HG03575 (cell line): ENCODE data around the gene NLRP3.
"Not testable (repeated sequence)": the region's sequence is repeated elsewhere in the genome, so short reads cannot be mapped to it uniquely, and the experiment has no call there.

ENCODE experiments used
- ATAC-seq: cut with Tn5 transposase; IDR thresholded peaks from one replicate; pipeline ENCODE4 v1.9.1; 2021; ENCODE audit not compliant: unreplicated experiment, insufficient number of reproducible peaks, low FRiP score; ENCODE audit errors: extremely low read depth

The NLRP3 gene

DNA sequence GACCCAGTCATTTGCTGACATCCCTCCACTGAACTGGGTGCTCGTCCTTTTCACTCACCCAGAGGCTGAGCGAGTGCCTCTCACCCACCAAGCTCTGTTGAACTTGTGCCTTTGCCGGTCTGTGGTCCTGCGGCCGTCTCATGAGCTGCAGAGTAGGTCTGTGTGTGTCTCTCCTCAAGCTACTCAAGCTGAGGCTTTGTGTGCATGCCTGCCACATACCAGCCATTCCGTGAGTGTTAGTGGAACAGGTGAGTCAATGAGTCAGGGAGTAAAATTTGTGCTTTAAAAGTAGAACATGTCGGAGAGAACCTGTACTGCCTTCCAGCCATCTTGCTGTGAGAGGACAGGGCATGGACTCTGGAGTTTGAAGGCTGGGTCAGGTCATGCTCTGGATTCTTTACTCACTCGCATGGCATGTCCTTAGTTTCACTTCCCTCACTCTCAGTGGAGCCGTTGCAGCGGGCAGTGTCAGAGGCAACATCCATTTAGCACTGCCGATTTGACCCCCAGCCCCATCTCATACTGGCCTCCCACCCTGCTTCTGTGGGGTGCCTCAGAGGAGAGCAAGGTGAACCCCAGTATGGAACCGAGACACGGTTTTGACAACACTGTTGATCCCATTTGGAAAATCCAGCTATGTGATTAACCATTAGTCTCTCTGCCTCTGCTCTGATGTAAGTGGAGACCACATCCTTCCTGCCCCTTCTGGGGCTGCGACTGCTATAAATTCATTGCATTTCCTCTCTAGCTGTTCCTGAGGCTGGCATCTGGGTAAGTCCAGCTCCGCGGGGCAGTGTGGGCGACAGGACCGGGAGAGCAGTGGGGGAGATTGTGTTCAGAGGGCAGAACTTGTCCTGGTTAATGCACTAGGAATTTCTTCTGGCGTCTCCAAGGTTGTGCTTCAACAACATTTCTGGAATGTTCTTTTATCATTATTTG, at the start of gene NLRP3:
Gene NLRP3, plus strand, starts transcription at position 751 of the 939 bp plus-strand sequence. CDS start 2,628 bp downstream, outside the sequence.
- no peak for ATAC-seq

DNA sequence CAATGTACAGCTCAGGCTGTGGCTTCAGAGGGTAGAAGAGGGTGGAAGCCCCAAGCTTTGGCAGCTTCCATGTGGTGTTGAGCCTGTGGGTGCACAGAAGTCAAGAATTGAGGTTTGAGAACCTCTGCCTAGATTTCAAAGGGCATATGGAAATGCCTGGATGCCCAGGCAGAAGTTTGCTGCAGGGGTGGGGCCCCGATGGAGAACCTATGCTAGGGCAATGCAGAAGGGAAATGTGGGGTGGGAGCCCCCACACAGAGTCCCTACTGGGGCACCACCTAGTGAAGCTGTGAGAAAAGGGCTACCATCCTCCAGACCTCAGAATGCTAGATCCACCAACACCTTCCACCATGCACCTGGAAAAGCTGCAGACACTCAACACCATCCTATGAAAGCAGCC, 49.6 kb upstream of the NLRP3 start:
- not testable (repeated sequence) for ATAC-seq

- ATAC-seq, result no peak
These were observed 48.9 kb upstream of the NLRP3 start for GRCh38 chr1:247366926-247367645.

DNA sequence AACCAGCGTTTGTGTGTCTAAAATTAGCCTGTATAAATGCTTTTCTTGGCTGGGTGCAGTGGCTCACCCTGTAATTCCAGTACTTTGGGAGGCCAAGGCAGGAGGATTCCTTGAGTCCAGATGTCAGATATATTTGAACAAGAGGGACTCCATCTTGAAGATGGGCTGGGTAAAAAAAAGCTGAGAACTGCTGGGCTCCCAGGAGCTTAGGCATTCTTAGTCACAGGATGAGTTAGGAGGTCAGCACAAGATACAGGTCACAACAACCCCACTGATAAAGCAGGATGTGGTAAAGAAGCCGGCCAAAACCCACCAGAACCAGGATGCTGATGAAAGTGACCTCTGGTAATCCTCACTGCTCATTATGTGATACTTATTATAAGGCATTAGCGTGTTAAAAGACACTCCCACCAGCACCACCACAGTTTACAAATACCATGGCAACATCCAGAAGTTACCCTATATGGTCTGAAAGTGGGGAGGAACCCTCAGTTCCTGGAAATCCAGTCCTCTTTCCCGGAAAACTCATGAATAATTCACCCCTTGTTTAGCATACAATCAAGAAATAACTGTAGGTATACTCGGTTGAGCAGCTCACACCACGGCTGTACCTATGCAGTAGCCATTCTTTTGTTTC, 48.1 kb upstream of the NLRP3 start:
- no peak for ATAC-seq

DNA sequence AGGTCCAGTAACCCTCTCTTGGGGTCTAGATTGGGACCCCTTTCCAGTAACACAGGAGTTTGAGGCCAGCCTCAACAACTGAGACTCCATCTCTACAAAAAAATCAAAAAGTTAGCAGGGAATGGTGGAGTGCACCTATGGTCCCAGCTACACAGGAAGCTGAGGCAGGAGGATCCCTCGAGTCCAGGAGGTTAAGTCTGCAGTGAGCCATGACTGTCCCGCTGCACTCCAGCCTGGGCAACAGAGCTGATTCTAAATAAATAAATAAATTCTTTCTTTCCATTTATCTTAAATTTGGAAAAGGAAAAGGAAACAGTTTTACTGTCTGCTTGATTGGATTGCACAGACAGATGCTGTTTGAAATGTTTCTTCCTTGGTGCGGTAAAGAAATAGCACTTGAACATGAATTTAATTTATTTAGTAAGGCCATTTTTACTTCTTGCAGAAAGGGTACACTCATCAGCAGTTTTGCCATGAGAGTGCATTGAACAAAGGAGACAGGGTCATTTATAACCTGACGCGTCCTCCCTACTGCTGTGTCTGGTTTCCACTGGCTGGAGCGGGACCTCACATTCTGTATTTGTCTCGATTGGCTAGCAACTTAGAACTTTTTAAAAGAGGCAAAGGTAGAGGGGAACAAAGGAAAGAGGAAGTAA, 47.4 kb upstream of the NLRP3 start:
- no peak for ATAC-seq

- no peak for ATAC-seq
These were observed 44.9 kb upstream of the NLRP3 start for GRCh38 chr1:247370786-247371732.

DNA sequence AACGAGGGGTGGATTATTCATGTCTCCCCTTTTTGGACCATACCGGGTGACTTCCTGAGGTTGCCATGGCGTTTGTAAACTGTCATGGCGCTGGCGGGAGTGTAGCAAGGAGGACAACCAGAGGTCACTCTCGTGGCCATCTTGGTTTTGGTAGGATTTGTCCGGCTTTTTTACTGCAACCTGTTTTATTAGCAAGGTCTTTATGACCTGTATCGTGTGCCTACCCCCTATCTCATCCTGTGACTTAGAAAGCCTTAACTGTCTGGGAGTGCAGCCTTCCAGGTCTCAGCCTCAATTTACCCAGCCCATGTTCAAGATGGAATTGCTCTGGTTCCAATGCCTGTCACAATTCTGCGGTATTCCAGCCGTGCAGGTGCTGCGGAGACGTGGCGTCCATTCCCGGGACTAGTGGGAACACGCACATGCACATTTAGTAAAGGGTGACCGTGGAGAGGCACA, 44.1 kb upstream of the NLRP3 start:
- no peak for ATAC-seq

- ATAC-seq, result no peak
These were observed 42.2 kb upstream of the NLRP3 start for GRCh38 chr1:247373721-247374141.

DNA sequence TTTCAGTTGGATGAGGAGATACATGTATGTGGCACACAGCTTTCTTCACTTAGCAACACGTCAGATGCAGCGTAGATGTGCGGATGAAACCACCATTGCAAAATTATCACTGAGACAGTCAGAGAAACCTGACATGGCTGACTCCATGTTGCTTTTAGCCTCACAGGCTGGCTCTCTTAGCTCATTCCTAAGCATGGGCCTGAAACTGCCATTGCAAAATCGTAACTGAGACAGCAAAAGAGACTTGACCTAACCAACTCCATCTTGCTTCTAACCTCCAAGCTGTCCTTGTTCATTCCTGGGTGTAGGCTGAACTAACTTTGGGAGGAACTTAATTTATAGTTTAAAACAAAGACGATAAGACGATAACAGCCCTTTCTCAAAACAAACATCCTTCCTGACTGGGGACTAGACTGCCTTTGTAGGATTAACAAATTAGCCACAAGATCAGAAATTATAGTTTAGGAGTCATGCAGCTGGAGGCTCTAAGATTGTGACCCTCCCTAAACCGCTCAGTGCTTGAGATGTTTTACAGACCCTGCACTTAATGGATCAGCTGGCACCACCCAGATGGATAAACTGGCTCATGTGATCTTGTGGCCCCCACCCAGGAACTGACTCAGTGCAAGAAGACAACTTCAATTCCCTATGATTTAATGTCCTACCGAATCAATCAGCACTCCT, 41.2 kb upstream of the NLRP3 start:
- ATAC-seq, result not testable (repeated sequence)

GRCh38 chr1:247375747-247376146, 40.2 kb upstream of the NLRP3 start:
- no peak for ATAC-seq

DNA sequence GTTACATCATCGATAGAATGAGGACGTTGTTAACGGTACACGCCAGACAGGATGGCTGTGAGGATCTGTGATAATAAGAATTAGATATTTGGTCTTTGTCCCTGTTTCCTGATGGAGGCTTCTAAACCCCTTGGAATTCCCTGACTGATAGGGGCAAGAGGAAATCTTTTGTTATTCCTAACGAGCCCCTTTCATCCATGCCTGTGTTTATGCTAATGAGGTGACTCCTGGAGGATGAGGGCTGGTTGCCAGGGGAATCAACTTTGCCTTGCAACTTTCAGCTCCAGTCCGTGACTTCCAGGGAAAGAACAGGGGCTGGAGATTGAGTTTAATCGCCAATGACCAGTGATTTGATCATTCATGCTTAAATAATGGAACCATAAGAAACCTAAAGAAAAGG, 39.3 kb upstream of the NLRP3 start:
- ATAC-seq, result no peak

- ATAC-seq, result not testable (repeated sequence)
These were observed 38.3 kb upstream of the NLRP3 start for GRCh38 chr1:247377656-247378055.

- no peak for ATAC-seq
These were observed 37.5 kb upstream of the NLRP3 start for GRCh38 chr1:247378334-247379073.

DNA sequence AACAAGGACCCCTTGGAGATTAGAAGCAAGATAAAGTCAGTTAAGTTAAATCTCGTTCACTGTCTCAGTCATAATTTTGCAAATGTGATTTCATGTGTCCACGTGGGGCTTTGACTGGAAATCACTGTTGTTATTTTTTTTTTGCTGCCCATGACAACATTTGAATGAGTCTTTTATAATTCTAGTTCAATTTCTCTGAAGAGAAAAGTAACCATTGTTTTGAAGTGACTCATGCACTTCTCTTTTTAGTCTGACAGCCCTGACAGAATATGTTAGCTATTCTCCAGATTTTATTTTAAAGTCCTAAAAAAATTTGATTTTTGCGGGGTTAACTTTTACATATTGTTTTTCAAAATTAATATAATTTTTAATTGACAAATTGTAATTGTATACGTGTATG, 30.7 kb upstream of the NLRP3 start:
- no peak for ATAC-seq

- ATAC-seq, result no peak
These were observed 29.8 kb upstream of the NLRP3 start for GRCh38 chr1:247386217-247386616.

DNA sequence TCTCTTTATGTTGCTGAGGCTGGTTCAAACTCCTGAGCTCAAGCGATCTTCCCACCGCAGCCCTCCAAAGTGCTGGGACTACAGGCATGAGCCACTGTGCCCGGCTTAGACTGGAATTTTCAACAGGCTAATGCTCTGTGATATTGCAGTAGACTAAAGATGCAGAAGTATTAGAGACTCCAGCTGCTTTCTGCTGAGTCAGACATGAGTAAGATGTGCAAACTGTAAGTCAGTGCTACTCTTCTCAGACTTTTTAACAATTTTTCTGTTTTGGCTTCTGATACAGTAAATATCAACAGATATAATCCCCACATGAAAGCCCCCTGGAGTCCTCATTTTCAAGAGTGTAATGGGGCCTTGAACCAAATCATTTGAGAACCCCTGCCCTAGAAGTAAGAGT, 29.3 kb upstream of the NLRP3 start:
- ATAC-seq, result no peak

- no peak for ATAC-seq
These were observed 28.9 kb upstream of the NLRP3 start for GRCh38 chr1:247387096-247387495.
